Activated CD8-positive, alpha-beta memory T cell treated with anti-CD3 and anti-CD28 coated beads for 4 hours (primary cell): ENCODE results near the gene HOXB3.
"Not testable (repeated sequence)": the region's sequence is repeated elsewhere in the genome, so short reads cannot be mapped to it uniquely, and the experiment has no call there.

ENCODE experiments used
- DNase-seq, 2 donors: peaks; one replicate each; pipeline ENCODE4 v3.0.0-alpha.2; 2020; ENCODE audit warnings: low read depth in 2 of 2

The HOXB3 gene

DNA sequence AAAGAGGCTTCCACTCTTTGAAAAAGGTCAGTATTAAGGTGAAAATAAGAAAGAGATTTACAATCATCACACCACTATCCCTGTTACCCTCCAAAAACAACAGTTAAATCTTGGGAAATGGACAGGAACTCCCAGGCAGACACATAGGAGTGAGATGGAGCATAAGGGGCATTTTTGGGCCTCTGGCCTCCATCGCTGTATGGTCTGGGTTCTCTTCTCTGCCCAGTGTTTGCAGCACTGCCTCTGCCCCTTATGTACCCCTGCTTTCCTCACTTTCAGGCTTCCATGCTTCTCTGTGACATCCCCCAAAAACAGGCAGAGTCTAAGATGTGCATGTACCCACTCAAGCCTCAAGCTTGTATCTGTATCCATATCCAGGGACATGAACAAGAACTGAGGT lies 44.5 kb downstream of the HOXB3 start:
- DNase-seq, result no peak

GRCh38 chr17:48545022-48545375 lies 45.0 kb downstream of the HOXB3 start, which contains the start of gene HOXB2:
Gene HOXB2, minus strand, starts transcription at chr17:48545109. Its CDS starts 198 bp downstream, at chr17:48544911.
- no peak for DNase-seq

- DNase-seq, result no peak
Observed at GRCh38 chr17:48544349-48545021, 45.6 kb downstream of the HOXB3 start.

DNA sequence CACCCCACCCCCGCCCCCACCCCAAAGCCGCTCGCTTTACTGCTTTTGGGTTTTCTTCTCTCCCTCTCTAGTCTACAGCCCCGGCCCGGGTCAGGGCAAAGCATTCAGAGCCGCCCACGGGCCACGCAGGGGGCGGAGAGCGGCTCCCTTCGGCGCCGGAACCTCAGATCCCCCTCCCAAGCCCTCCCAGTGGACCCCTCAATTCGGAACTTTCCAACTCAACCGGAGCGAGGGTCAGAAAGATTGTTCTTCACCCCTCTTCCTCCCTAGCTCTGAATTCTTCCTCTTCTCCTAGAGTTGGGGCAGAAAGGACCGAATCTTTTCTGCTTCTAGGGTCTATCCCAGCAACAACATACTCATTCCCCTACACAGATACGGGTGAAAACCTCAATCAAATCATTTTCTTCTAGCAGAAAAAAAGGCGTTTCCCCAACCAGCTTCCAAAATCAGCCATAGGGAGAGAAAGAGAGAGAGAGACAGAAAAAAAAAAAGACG lies 46.1 kb downstream of the HOXB3 start:
- no peak for DNase-seq

- no peak for DNase-seq
Observed at GRCh38 chr17:48543107-48543853, 46.8 kb downstream of the HOXB3 start.

GRCh38 chr17:48542698-48543106 lies 47.3 kb downstream of the HOXB3 start:
- no peak for DNase-seq

GRCh38 chr17:48542114-48542656 lies 47.9 kb downstream of the HOXB3 start:
- DNase-seq, result no peak

- no peak for DNase-seq
Observed at GRCh38 chr17:48541577-48542113, 48.4 kb downstream of the HOXB3 start.

DNA sequence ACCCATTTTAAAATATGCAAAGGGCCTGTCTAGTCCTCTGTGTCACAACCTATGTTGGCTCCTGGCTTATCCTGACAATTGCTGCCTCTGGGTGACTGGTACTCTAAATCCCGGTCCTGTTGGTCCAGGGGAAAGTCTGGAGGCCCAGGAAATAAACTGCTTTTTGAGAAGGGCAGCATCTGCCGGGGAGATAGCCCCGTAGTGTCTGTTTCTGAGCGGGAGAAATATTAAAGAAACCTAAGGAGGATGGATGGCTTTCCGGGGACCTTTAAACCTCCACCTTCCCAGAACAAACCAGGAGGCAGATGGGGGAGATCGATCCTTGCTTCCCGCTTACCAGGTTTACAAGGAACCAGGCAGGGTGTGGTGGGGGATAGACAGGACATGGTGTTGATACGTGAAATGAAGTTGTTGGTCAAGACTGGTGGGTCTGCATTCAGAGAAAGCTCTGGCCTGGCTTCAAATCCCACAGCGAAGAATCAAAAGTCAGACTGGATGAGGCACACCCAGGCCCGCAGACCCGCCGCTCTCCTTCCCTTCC lies 48.9 kb downstream of the HOXB3 start:
- no peak for DNase-seq

DNA sequence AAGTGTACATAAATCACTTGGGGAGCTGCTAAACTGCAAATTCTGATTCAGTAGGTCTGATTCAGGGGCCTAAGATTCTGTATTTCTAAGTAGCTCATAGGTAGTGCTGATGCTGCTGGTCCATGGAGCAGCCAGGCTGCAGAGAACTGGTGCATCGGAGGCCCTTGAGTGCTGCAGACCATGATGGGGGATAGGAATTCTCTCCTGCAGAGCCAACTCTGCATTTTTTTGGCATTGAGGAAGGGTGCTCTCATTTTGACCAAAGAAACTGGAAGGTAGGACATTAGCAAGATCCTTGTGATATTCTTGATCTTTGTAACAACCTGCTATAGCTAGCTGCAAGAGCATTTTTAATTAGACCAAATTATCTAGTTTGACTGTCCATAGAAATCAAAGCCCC lies 49.8 kb downstream of the HOXB3 start:
- no peak for DNase-seq

DNA sequence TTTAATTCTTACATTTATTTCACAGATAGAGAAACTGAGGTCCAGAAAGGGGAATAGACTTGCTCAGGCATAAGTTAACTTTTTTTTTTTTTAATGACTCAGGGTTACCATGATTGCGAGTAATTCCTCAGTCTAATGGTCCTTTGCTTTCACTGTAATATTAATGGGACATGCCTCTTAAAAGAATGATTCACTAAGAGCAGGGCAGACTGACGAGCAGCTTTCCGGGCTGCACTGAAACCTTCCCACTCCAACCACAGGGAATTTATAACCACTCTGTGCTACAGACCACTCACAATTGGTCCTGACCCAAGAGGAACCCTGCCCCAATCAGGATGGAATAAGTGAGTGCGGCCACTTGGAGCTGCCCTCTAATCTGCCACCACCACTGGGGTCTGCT lies 50.9 kb downstream of the HOXB3 start:
- no peak for DNase-seq

DNA sequence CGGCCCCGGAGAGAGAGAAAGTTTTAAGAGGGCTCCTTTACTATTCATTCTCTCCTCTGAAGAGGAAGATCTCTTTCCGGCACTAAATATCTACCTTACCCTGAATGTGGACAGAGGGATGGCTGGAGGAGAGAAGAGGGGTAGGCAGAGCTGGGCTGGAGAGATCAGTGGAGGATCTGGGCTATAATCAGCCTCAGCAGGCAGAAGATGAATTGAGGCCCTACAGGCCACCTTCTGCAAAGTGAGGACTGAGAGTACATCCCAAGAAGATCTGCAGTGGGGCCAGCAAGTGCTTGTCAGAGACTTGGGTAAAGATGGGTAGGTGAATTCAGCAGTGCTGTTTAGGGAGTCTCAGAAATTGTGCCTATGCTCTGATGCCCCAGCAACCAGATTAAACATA lies 52.7 kb downstream of the HOXB3 start:
- no peak for DNase-seq

DNA sequence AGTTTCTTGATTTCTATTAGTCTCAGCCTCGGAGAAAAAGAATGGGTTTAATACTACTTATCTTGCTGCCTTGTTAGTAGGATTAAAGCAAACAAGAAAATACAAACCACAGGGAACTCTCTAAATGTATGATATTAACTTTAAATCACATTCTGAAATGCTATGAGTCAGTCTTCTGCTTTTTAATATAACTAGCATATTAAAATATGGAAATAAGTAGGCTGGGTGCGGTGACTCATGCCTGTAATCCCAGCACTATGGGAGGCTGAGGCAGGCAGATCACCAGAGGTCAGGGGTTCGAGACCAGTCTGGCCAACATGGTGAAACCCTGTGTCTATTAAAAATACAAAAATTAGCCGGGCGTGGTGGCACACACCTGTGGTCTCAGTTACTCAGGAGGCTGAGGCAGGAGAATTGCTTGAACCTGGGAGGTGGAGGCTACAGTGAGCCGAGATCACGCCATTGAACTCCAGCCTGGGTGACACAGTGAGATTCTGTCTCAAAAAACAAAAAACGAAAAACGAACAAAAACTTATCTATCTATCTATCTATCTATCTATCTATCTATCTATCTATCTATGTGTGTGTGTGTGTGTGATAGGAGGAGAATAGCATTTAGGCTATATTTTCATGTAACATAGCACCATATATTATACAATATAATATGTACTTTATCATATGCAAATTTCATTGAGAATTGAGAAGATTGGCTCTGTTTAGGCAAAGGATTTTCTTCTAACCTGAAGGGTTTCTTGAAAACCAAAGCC lies 54.1 kb downstream of the HOXB3 start:
- DNase-seq, result not testable (repeated sequence)

GRCh38 chr17:48532261-48532660 lies 57.8 kb downstream of the HOXB3 start:
- DNase-seq, result no peak

GRCh38 chr17:48530887-48531272 lies 59.2 kb downstream of the HOXB3 start, which contains the start of gene HOXB1:
Gene HOXB1, minus strand, starts transcription at chr17:48531011. Its CDS starts 107 bp downstream, at chr17:48530904.
- DNase-seq, result no peak

- no peak for DNase-seq
Observed at GRCh38 chr17:48530208-48530886, 59.7 kb downstream of the HOXB3 start.

- no peak for DNase-seq
Observed at GRCh38 chr17:48529683-48530009, 60.4 kb downstream of the HOXB3 start.

DNA sequence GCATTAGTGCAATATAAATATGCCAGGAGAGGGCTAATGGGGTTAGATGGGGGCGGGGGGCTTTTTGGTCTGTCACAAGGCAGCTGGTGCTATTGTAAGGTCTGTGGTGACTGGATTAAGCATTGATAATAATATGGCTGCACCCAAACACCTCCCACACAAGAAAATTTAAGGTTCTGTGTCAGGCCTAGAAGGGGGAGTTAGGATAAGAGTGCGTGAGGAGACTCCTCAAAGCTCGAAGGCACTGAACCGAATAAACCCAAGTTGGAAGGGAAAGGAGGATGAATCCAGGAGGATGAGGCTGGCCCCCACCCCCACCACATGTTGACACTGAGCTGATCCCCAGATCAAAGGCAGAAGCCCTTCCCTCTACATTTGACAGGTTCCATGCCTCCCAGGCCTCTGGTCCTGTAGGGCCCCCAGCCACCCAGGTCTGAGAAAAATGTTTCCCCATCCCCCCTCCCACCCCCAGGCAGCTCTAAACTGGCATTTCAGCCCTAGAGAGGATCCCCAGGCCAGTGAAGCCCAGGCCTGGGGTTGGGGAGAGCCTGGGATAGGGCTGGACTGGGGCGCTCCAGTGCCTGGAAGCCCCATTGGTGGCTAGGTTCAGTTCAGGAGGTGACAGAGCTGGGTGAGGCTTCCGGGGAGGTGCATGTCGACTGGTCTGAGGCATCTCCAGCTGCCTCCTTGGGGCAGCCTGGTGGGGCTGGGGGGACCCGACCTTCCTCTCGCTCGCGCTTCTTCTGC lies 60.9 kb downstream of the HOXB3 start:
- DNase-seq, result no peak

DNA sequence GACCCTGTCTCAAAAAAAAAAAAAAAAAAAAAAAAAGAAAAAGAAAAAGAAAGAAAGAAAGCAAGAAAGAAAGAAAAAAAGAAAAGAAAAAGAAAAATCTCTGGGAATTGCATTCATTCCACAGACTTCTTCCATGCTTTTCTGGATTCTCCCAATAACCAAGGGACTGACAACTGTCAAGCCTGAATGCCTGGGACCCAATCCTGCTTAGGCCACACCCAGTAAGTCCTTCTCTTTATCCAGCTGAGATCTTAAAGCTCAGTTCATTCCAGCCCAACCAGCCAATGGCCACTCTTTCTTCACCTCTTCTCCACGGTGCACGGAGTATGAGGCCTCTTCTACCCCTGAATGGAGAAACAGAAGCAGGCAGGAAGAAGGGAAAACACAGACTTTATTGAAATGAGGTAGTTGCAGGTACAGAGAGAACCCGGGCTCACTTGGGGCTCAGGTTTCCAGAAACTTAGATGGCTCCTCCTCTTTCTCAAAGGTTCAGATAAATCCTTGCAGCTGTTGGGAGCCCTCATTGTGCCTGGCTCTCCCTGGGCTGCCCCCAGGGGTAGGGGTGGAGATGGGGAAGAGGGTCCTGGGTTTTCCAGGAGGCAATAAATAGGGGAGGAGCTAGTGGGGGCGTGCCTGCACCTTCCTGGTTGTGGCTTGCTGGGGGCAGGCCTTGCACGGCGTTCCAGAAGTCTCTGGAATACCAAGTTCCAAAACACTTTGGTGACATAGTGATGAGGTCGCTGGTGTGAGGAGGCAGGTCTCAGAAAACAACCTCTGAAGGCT lies 61.7 kb downstream of the HOXB3 start:
- no peak for DNase-seq

- DNase-seq, result no peak
Observed at GRCh38 chr17:48527547-48527932, 62.5 kb downstream of the HOXB3 start.
